LNCaP clone FGC (cell line): Measurements from ENCODE around the gene LRRC59.

Experiments used
- DNase-seq: peaks from one replicate; pipeline ENCODE4 v3.0.0-alpha.2; 2011; ENCODE audit warnings: low read depth
- H3K4me3 ChIP-seq: 2 replicates; pipeline ENCODE4 v1.5.1; 2011; ENCODE audit warnings: mild to moderate bottlenecking, low read depth, low read length, control low read depth
- CTCF ChIP-seq: IDR thresholded peaks from 2 replicates; pipeline ENCODE4 v1.5.1; 2012; ENCODE audit warnings: mild to moderate bottlenecking; ENCODE audit not compliant: control insufficient read depth, insufficient read depth; ENCODE audit errors: extremely low read depth

LRRC59 gene

DNA sequence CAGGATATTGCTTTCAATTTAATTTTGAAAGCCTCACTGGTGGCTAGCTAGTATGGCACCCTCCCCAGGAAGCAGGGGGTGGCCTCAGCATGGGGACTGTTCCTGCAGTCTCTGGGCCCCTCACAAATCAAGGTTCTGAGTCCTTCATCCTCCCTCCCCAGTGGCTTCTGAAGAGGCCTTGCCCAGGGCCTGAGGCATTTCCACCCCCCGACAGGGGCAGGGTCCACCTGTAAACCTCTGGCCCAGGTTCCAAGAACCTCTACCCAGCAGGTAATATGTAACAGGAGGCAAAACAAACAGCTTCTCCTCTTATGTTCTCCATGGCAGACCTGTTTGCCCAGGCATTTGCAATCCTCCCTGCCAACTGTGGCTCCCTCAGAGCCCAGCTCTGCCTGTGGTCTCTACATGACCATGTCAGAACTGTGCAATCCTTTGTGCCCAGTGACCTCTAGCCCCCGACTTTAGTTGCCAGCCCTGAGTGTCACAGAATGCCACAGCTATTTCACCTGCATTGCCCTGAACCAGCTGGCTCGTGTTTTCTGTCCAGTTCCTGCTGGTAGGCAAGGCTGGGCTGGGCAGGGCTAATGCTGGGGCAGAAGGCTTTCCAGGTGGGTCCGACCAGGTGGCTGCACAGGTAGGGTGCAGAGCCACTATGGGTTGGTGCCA lies 43.0 kb upstream of the LRRC59 start:
- TF ChIP-seq CTCF = no peak
- no peak overlapping the region for H3K4me3 ChIP-seq
- no peak for DNase-seq

DNA sequence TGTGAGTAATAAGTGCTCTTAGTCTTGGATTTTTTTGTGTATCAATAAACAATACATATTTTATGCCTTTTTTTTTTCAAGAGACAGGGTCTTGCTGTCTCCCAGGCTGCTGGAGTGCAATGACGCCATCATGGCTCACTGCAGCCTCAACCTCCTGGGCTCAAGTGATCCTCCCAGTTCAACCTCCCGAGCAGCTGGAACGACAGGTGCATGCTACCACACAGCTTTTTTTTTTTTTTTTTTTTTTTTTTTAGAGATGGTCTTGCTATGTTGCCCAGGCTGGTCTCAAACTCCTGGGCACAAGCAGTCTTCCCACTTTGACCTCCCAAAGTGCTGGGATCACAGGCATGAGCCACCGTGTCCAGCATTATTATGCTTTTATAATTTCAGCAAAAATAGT lies 41.7 kb upstream of the LRRC59 start:
- no peak for DNase-seq
- no peak for TF ChIP-seq CTCF
- H3K4me3 ChIP-seq = no peak overlapping the region

- DNase-seq = no peak
- TF ChIP-seq CTCF = no peak
- H3K4me3 ChIP-seq = no peak overlapping the region
Observed at GRCh38 chr17:50437409-50437808, 40.1 kb upstream of the LRRC59 start.

GRCh38 chr17:50432125-50432762 lies 34.9 kb upstream of the LRRC59 start:
- no peak overlapping the region for H3K4me3 ChIP-seq
- TF ChIP-seq CTCF = no peak
- no peak for DNase-seq

DNA sequence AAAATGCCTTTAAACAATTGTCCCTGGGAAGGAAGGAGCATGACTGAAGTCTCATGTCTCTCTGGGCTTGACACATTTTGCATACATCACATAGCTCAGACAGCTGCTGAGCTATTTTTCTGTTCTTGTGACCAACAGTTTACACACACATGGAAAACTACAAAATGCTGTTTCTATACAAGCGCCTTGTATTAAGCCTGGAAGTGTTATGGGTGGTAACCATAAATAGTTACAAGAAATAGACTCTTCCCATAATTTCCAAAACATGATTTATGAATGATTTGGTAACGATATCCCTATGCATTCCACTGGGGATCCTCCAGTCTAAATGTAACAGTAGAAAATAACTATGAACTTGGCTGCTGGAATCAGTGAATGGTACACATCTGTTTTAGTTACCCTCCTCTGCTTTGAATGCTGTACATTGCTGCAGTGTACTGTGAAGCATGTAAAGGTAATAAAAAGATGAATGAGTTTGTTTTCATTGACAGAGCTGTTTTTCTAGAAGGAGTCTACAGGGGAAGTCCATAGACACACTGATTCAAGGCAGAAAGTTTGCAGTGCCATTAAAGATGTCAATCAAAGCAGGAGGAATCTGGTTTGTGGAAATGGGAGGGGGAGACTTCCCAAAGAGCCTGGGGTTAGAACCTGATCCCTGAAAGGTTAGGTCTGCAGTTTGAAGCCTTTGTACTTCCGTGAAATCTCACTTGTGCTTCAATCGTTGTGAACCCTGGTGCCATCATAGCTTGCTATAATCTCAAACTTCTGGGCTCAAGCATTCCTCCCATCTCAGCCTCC lies 33.7 kb upstream of the LRRC59 start:
- no peak for DNase-seq
- TF ChIP-seq CTCF = no peak
- no peak overlapping the region for H3K4me3 ChIP-seq

GRCh38 chr17:50429793-50430192 lies 32.5 kb upstream of the LRRC59 start:
- DNase-seq = no peak

More at GRCh38 chr17:50429793-50430192, 32.5 kb upstream of the LRRC59 start:
- H3K4me3 ChIP-seq = no peak overlapping the region
- TF ChIP-seq CTCF = no peak
